PFSK-1 (cell line): ENCODE data around the gene SRL.

Source experiments
- FOXP2 ChIP-seq: optimal IDR thresholded peaks from 2 replicates; pipeline ENCODE3; 2011; ENCODE audit warnings: borderline replicate concordance, control low read depth, inconsistent platforms; ENCODE audit not compliant: insufficient read depth; ENCODE audit errors: extremely low read length, extremely low read depth
- POLR2AphosphoS5 ChIP-seq: IDR thresholded peaks from 2 replicates; pipeline ENCODE4 v1.6.1; 2012; ENCODE audit warnings: low read depth, mild to moderate bottlenecking, control low read depth, low read length, moderate library complexity
- SIN3A ChIP-seq: IDR thresholded peaks from 2 replicates; pipeline ENCODE4 v1.6.1; 2012; ENCODE audit warnings: mild to moderate bottlenecking, low read length, moderate library complexity, borderline replicate concordance; ENCODE audit not compliant: insufficient read depth
- TAF1 ChIP-seq: IDR thresholded peaks from 2 replicates; pipeline ENCODE4 v1.6.1; 2012; ENCODE audit warnings: low read length, control low read depth, borderline replicate concordance; ENCODE audit not compliant: insufficient read depth
- TF ChIP-seq, protein P1 (sequence below), 2 experiments: IDR thresholded peaks; 2 replicates each; pipeline versions ENCODE4 v1.6.1 to v1.8.0; 2011 to 2012; ENCODE audit warnings: low read depth in 2 of 2, low read length in 2 of 2, control low read depth in 1 of 2, inconsistent platforms in 1 of 2, mild to moderate bottlenecking in 1 of 2, moderate library complexity in 1 of 2; ENCODE audit not compliant: insufficient read depth in 1 of 2

The SRL gene

GRCh38 chr16:4178468-4179010 lies 63.3 kb downstream of the SRL start:
- TF ChIP-seq, protein P1, sequence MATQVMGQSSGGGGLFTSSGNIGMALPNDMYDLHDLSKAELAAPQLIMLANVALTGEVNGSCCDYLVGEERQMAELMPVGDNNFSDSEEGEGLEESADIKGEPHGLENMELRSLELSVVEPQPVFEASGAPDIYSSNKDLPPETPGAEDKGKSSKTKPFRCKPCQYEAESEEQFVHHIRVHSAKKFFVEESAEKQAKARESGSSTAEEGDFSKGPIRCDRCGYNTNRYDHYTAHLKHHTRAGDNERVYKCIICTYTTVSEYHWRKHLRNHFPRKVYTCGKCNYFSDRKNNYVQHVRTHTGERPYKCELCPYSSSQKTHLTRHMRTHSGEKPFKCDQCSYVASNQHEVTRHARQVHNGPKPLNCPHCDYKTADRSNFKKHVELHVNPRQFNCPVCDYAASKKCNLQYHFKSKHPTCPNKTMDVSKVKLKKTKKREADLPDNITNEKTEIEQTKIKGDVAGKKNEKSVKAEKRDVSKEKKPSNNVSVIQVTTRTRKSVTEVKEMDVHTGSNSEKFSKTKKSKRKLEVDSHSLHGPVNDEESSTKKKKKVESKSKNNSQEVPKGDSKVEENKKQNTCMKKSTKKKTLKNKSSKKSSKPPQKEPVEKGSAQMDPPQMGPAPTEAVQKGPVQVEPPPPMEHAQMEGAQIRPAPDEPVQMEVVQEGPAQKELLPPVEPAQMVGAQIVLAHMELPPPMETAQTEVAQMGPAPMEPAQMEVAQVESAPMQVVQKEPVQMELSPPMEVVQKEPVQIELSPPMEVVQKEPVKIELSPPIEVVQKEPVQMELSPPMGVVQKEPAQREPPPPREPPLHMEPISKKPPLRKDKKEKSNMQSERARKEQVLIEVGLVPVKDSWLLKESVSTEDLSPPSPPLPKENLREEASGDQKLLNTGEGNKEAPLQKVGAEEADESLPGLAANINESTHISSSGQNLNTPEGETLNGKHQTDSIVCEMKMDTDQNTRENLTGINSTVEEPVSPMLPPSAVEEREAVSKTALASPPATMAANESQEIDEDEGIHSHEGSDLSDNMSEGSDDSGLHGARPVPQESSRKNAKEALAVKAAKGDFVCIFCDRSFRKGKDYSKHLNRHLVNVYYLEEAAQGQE (IDR thresholded peaks at IDR 0.05; ENCODE audit: insufficient read depth in 1 of 2, low read depth in 2 of 2, low read length in 2 of 2) = no peak
- TF ChIP-seq FOXP2 = no peak
- no peak for TF ChIP-seq POLR2AphosphoS5
- no peak for TF ChIP-seq SIN3A
- no peak for TF ChIP-seq TAF1

DNA sequence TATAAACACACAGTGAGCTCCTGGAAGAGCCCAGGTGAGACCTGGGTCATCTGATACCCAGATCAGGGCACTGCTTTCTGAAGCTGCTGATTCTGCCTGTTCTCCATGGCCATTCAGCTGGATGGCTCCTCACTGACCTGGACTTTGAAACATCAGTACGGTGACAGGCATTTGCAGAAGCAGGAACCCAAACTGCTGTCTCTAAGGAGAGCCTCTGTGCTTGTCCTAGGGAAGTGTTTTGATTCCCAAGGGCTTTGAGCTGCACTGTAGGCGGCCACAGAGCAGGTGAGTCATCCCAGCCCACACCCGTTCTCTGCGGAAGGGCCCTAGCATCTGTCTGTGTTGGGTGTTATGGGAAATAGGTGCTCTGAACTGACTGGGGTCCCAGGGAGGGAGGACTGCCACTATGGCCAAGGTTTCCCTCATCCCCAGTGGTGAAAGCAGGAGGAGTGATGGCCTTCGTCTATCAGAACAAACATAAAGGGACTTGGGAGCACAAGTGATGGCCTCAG lies 64.9 kb downstream of the SRL start:
- no peak for TF ChIP-seq POLR2AphosphoS5
- no peak for TF ChIP-seq FOXP2
- TF ChIP-seq SIN3A = no peak
- no peak for TF ChIP-seq TAF1
- TF ChIP-seq, protein P1 (IDR thresholded peaks at IDR 0.05; ENCODE audit: insufficient read depth in 1 of 2, low read depth in 2 of 2, low read length in 2 of 2) = no peak

- TF ChIP-seq SIN3A (no peak), FOXP2 (no peak), POLR2AphosphoS5 (no peak), TAF1 (no peak)
- TF ChIP-seq, protein P1 (IDR thresholded peaks at IDR 0.05; ENCODE audit: insufficient read depth in 1 of 2, low read depth in 2 of 2, low read length in 2 of 2) = no peak
Observed at GRCh38 chr16:4175849-4176248, 66.0 kb downstream of the SRL start.

- TF ChIP-seq TAF1 (no peak), POLR2AphosphoS5 (no peak), FOXP2 (no peak), SIN3A (no peak)
- TF ChIP-seq, protein P1 (IDR thresholded peaks at IDR 0.05; ENCODE audit: insufficient read depth in 1 of 2, low read depth in 2 of 2, low read length in 2 of 2) = no peak
Observed at GRCh38 chr16:4172070-4172469, 69.8 kb downstream of the SRL start.

DNA sequence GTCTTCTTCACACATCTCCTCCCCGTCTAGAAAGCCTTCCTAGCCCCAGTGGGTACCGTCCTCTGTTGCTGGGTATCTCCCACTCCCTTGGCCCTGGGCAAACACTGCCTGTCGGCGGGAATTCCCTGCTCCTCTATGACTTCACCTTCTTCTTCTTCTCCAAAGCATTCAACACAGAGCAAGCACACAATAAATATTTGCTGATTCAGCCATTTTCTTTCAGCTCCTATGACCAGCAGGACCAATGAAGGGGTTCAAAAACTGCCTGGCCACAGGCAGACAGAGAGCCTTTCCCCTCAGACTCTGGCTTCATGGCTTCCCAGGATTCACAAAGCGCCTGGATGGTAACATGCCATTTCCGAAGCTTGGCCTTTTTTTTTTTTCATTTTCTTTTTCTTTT lies 72.5 kb downstream of the SRL start:
- TF ChIP-seq TAF1 (no peak), SIN3A (no peak), FOXP2 (no peak), POLR2AphosphoS5 (no peak)
- TF ChIP-seq, protein P1 (IDR thresholded peaks at IDR 0.05; ENCODE audit: insufficient read depth in 1 of 2, low read depth in 2 of 2, low read length in 2 of 2) = no peak
